ENCODE measurements around the gene TRDMT1.

The TRDMT1 gene

DNA sequence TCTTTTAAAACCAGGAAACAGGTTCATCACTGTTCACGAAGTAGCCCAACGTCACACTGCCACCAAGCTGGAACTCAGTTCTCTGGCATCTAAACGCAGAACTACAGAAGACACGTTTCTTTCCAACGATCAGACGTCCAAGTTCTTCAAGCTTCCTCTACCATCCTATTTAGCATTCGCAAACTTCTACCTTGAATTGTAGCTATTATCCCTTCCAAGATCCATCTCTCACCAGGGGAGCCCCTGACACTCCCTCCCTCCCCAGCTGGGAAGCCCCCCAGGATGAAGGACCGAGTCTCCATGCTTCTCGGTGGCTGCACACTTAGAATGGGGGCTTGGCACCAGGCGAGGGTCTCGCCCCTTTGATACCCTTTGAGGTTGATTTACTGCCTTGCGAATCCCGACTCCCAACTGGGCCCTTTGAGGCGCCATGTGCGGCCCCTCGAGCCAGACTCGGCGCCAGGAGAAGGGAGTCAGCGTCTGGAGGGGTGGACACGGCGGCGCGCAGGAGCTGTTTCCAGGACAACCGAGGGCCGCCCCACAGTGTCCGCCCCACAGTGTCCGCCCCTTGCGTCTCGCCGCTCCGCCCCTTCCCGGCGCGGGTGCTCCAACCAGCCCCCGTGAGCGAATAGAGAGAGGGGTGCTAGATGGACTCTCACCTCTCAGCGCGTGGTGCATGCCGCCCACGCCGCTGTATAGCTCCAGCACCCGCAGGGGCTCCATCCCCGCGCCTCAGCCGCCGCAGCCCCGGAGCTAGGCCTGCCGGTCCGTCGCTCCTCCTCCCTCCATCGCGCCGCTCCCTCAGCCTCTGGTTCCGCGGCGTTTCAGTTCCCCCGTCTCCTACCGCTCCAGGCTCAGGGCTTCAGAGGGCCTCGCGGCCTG, at the start of gene TRDMT1:
TRDMT1 (minus strand) TSS at position 761 of the 882 bp plus-strand sequence; CDS start at position 723, 38 bp downstream.
- no peak for TF ChIP-seq CTCF (IDR thresholded peaks at IDR 0.05; ENCODE audit: low read depth, low read length, missing control alignments)
- DNase-seq (ENCODE audit: low read depth), result peak; percentile 30

DNA sequence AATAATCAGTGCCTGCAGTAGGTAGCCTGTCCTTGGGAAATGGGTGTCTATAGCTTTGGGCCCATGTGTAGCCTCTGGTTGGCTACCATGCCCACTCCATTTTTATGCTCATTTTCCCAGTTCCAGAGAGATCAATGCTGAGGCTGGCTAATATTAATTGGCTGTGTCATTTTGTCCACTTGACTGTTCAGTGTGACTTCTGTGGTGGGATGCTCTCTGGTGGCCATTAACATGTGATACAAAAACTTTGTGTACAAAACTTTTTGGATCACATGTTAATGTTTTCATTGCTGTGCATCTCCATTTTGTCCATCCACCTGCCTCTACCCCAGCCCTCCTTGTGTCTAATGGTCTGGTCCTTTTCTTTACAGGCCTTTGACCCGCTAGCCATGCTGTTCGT, 49.3 kb upstream of the TRDMT1 start:
- DNase-seq (ENCODE audit: low read depth), result no peak
- no peak overlapping the region for H3K4me3 ChIP-seq (ENCODE audit: low read depth, low read length)
- peak; percentile 13 for TF ChIP-seq CTCF (IDR thresholded peaks at IDR 0.05; ENCODE audit: low read depth, low read length, missing control alignments)

More for the DNA sequence above, at the start of gene TRDMT1:
- H3K4me3 ChIP-seq (ENCODE audit: low read depth, low read length), result peak within 1 kb of the TSS; percentile 65

DNA sequence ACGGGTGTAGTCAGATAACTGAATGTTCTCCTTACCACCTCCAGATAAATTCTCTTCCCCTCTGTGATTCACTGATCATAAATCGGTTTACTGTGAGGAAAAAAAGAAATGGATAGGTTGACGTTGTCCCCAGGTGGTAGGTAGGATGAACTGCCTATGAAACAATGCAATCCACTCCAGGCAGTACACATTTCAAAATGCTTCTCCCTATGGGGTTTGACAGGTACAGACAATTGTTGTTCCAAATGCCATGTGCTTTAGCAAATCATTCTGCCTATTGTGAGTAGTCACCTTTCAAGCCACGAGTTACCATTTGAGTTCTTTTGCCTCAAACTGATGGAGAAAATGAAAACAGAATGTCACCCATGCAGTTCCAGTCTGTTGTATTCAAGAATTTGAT, 48.3 kb upstream of the TRDMT1 start:
- no peak overlapping the region for H3K4me3 ChIP-seq (ENCODE audit: low read depth, low read length)
- TF ChIP-seq CTCF (IDR thresholded peaks at IDR 0.05; ENCODE audit: low read depth, low read length, missing control alignments), result peak; percentile 47
- DNase-seq (ENCODE audit: low read depth), result no peak

- DNase-seq (ENCODE audit: low read depth), result no peak
- no peak overlapping the region for H3K4me3 ChIP-seq (ENCODE audit: low read depth, low read length)
- TF ChIP-seq CTCF (IDR thresholded peaks at IDR 0.05; ENCODE audit: low read depth, low read length, missing control alignments), result no peak
Observed at GRCh38 chr10:17248964-17249363, 47.5 kb upstream of the TRDMT1 start.

DNA sequence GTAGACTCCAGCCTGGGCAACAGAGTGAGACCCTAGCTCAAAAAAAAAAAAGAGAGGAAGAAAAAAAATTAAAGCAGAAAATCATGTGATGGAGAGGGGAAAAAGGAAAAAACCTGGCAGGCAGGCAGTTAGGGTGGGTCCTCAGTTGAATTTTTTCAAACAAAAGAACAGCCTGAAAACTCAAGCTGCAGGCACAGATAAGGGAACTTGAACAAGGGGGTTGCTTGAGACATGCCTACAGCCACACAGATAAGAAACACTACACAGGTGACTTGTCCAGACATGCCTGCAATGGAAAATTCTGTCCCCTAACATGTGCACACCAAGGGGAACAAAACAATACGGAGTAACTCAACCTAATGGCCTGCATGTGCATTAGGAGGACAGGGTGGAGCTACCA, 45.7 kb upstream of the TRDMT1 start:
- no peak overlapping the region for H3K4me3 ChIP-seq (ENCODE audit: low read depth, low read length)
- no peak for DNase-seq (ENCODE audit: low read depth)
- no peak for TF ChIP-seq CTCF (IDR thresholded peaks at IDR 0.05; ENCODE audit: low read depth, low read length, missing control alignments)

GRCh38 chr10:17244700-17245365, 43.4 kb upstream of the TRDMT1 start:
- H3K4me3 ChIP-seq (ENCODE audit: low read depth, low read length), result no peak overlapping the region
- DNase-seq (ENCODE audit: low read depth), result no peak
- TF ChIP-seq CTCF (IDR thresholded peaks at IDR 0.05; ENCODE audit: low read depth, low read length, missing control alignments), result no peak
